GM19395 (cell line): ENCODE measurements around the gene SLC6A19.
"Not testable (repeated sequence)": the region's sequence is repeated elsewhere in the genome, so short reads cannot be mapped to it uniquely, and the experiment has no call there.

ENCODE experiments used
- ATAC-seq: cut with Tn5 transposase; IDR thresholded peaks from one replicate; pipeline ENCODE4 v1.9.1; 2021; ENCODE audit warnings: mild to moderate bottlenecking, moderate library complexity; ENCODE audit not compliant: unreplicated experiment

Gene SLC6A19

DNA sequence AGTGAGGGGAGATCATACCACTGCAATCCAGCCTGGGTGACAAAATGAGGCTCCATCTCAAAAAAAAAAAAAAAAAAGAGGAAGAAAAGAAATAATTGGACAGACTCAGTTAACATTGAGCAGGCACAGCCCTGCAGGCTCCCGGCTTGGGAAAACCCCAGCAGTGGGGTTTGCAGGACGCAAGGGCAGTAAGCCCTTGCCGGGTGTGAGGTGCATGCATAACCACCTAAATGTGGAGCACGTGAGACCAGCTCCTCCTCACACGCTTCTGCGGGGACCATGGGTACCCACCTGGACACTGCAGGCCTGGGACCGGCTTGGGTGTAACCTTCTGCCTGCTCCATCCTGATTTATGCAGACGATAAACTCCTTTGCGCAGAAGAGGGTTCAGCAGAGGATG lies 19.0 kb downstream of the SLC6A19 start:
- no peak for ATAC-seq

GRCh38 chr5:1220831-1221230 lies 19.4 kb downstream of the SLC6A19 start:
- ATAC-seq: no peak

DNA sequence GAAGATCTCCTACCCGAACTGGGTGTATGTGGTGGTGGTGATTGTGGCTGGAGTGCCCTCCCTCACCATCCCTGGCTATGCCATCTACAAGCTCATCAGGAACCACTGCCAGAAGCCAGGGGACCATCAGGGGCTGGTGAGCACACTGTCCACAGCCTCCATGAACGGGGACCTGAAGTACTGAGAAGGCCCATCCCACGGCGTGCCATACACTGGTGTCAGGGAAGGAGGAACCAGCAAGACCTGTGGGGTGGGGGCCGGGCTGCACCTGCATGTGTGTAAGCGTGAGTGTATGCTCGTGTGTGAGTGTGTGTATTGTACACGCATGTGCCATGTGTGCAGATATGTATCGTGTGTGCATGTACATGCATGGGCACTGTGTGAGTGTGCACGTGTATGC lies 20.3 kb downstream of the SLC6A19 start:
- ATAC-seq: no peak

DNA sequence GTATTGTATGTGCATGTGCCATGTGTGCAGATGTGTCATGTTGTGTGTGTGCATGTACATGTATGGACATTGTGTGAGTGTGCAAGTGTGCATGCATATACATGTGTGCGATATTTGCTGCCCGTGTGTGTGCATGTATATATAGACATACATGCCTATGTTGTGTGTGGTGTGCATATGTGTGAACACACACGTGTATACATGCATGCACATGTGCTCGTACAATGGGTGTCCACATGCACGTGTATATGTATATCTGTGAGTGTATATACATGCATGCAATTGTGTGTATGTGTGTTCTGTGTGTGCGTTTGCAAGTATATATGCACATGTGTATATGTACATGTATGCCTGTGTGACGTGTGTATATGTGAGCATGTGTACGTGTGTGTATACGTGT lies 20.8 kb downstream of the SLC6A19 start:
- no peak for ATAC-seq

DNA sequence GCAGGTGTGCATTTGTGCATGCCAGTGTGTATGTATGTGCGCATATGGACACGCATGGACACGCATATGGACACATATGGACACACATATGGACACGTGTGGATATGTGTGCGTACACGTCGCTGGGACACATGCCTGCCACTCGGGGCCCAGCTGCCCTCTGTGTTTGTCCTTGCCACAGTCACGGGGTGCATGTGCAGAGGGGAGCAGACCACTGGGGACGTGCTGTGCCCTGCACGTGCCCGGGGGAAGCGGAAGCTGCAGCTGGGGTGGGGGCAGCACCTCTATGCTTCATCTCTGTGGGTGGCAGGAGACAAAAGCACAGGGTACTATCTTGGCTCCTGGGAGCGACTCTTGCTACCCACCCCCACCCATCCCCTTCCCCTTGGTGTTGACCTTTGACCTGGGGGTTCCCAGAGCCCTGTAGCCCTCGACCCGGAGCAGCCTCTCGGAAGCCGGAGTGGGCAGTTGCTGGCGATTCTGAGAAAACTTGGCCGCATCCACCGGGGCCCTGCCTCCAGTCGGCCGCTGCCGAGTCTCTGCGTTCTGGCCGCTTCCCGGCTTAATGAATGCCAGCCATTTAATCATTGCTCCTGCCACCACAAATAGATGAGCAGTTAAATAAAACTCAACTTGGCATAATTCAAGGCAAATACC lies 21.4 kb downstream of the SLC6A19 start:
- ATAC-seq: no peak

- no peak for ATAC-seq
Measured at GRCh38 chr5:1223278-1223670, 21.9 kb downstream of the SLC6A19 start.

- no peak for ATAC-seq
Measured at GRCh38 chr5:1224631-1225030, 23.2 kb downstream of the SLC6A19 start.

DNA sequence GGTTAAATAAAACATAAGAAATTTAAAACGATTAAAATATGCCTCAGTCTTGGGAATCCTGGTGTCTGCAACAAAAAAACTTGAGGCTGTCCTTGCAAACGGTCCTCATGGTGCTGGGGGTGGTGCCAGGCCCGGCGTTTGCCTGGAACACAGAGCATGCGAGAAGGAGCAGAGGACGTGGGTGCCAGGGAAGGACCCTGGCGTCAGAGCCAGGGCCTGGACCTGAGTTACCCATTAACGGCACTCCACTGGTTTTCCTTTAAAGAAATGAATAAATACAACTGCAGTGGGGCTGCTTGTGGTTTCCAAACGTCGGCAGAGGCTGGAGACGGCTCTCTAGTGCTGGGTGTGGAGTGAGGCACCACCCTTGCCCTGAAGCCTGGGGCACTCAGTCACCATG lies 23.7 kb downstream of the SLC6A19 start, which contains the start of gene SLC6A18:
Gene SLC6A18 (plus strand): TSS at position 301 of the 400 bp plus-strand sequence. CDS start 97 bp downstream, at position 398.
- no peak for ATAC-seq

GRCh38 chr5:1226231-1226630 lies 24.8 kb downstream of the SLC6A19 start:
- no peak for ATAC-seq

DNA sequence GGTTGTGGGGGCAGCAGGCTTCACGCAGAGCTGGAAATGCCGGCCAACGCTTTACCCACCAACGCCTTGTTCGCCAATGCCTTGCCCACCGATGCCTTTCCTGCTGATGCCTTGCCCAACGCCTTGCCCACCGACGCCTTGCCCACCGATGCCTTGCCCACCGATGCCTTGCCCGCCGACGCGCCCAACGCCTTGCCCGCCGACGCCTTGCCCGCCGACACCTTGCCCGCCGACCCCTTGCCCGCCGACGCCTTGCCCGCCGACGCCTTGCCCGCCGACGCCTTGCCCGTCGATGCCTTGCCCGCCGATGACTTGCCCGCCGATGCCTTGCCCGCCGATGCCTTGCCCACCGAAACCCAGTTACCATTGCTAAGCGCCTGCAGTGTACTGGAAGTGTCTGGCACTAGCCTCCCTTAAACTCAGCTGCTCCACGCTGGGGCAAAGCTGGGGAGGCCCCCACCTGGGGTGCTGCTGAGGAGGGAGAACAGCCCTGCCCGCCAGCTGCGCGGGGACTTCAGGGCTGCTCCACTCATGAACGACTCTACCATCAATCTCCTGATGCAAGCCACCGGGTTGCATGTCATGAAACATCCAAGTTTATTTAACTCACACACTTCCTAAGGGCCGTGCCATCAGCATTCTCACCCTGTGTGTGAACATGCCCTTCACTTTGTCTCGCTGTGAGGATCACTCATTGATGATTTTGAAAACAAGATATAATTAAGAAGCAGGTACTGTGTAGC lies 25.6 kb downstream of the SLC6A19 start:
- ATAC-seq: no peak

- no peak for ATAC-seq
Measured at GRCh38 chr5:1227667-1228066, 26.3 kb downstream of the SLC6A19 start.

DNA sequence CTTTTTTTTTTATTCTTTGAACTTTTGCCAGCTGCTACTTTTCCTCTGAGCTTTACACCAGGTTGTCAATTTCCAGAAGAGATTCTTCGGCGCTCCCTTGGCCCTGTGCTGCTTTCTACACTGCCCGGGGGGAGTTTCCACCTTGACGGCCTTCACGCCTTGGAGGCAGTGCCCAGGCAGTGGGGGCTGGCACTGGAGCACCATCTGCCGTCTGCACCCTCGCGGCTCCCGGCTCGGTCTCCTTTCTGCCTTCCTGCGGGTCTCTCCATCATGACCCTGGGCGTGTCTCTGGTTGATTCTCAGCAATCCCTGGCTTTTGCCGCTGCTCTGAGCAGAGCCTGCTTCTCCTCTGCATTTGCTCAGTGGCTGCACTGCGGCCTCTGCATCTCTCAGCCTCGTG lies 26.7 kb downstream of the SLC6A19 start:
- no peak for ATAC-seq

GRCh38 chr5:1229023-1229422 lies 27.6 kb downstream of the SLC6A19 start:
- not testable (repeated sequence) for ATAC-seq

- ATAC-seq: no peak
Measured at GRCh38 chr5:1229822-1230221, 28.4 kb downstream of the SLC6A19 start.

GRCh38 chr5:1230551-1230950 lies 29.2 kb downstream of the SLC6A19 start:
- no peak for ATAC-seq

DNA sequence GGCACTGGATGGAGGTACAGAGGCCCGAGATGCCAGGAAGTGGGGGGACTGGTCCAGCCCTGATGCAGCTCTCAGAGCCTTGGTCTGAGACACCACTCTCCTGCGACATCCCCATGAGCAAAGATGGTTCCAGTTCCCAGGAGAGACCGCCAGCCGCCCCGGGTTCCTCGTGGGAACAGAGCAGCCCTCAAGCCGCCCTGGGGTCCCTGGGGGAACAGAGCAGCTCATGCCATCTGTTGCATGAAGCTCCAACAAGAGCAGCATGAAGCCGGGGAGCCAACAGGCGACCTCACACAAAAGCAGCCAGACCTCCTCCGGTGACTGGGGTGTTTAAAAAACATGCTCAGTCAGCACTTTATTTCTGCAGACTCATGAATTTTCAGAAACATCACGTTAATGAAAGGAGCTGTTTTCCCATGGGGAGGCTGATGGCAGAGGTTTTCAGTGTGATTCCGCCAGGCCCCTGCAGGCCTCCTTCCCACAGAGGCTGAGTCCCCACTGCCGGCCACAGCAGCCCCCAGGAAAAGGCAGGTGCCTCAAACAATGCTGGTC lies 30.0 kb downstream of the SLC6A19 start:
- ATAC-seq: no peak

DNA sequence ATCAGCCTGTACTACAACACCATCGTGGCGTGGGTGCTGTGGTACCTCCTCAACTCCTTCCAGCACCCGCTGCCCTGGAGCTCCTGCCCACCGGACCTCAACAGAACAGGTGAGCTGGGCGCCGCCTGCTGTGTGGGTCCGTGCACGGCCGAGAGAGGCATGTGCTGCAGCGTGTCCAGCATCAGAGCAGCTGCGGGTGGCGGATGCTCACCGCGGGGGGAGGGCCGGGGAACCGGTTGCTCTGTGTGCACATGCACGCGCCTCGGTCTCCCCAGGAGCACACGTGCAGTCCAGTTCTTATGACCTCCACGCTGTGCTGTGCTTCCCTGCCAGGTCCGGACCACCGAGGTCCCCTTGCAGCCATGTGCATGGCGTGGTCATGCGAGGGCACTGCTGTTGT lies 31.4 kb downstream of the SLC6A19 start:
- no peak for ATAC-seq

- no peak for ATAC-seq
Measured at GRCh38 chr5:1235379-1235778, 34.0 kb downstream of the SLC6A19 start.

DNA sequence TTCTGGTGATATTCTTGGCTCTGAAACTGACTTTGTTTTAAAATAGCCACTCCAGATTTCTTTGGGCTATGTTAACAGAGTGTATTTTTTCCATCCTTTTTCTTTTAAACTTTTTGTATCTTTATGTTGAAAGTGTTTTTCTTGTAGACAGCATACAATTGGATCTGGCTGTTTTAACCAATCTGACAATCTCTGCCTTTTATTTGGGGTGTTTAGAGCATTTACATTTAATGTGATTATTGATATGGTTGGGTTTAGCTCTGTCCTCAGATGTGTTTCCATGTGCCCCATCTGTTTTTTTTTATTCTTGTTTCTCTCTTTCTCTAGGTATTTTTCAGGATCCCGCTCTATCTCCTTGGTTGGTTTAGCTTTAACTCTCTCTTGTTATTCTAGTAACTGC lies 34.4 kb downstream of the SLC6A19 start:
- no peak for ATAC-seq

GRCh38 chr5:1239505-1240251 lies 38.3 kb downstream of the SLC6A19 start:
- ATAC-seq: no peak

DNA sequence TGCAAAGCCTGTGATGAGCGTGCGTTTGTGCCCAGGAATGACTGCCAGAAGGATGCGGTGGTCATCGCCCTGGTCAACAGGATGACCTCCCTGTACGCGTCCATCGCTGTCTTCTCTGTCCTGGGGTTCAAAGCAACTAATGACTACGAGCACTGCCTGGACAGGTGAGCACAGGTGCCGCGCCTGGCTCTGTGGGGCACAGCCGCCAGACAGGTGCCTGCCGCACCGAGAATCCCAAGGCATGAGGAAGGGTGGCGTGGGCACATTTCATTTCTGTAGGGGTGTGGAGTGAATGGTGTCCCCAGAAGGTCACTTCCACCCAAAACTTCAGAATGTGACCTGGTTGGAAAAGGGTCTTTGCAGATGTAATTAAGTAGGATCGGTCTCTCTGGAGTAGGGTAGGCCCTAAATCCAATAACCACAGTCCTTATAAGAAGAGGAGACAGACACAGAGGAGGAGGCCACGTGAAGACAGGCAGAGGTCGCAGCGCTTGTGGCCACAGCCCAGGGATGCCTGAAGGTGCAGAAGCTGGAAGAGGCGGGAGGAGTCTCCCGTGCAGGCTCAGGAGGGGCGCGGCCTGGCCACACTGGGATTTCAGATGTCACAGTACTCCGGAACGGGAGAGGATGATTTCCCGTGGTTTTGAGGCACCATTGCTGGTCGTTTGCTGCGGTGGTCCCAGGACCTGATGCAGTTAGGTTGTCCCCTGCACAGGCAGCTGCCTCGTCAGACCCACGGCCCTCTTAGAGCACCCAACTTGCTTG lies 39.3 kb downstream of the SLC6A19 start:
- no peak for ATAC-seq
